Ascending aorta (tissue), 2 donors: ENCODE results near the gene SYPL1. TPM values are rescaled to one million over a fixed set of nuclear protein-coding genes. Genes with fewer than 3 reads are reported as not detected.

ENCODE experiments used
- DNase-seq, 2 donors: peaks; one replicate each; pipeline ENCODE4 v3.0.0-alpha.2; 2019; ENCODE audit warnings: low spot score in 2 of 2
- H3K27ac ChIP-seq, 2 donors: fragments of 200-600 bp; sonication (generic); one replicate each; pipeline ENCODE4 v1.5.1; 2016 to 2017; ENCODE audit warnings: mild to moderate bottlenecking in 1 of 2
- H3K27me3 ChIP-seq: fragments of 200-600 bp; sonication (generic); one replicate; pipeline ENCODE4 v1.5.1; 2017
- H3K36me3 ChIP-seq, 2 donors: fragments of 200-600 bp; sonication (generic); one replicate each; pipeline ENCODE4 v1.5.1; 2016
- H3K4me1 ChIP-seq, 2 donors: fragments of 200-600 bp; sonication (generic); one replicate each; pipeline ENCODE4 v1.5.1; 2016 to 2017; ENCODE audit warnings: mild to moderate bottlenecking in 1 of 2
- H3K4me3 ChIP-seq, 2 donors: fragments of 200-600 bp; sonication (generic); one replicate each; pipeline ENCODE4 v1.5.1; 2016 to 2017; ENCODE audit warnings: mild to moderate bottlenecking in 1 of 2
- H3K9me3 ChIP-seq, 2 donors: fragments of 200-600 bp; sonication (generic); one replicate each; pipeline ENCODE4 v1.5.1; 2016
- intact Hi-C: fragments of 100-400 bp; cut with DNase I; formaldehyde crosslinking; loops from one replicate; pipeline ENCODE4 v1.15.1; 2023
- total RNA-seq: library from RNA; depleted of rRNA; stranded (reverse); fragments of >200 nt; gene quantifications from one replicate; pipeline ENCODE4 v1.1.0, GENCODE V29; 2016
- TF ChIP-seq, protein P1 (sequence below), 3 experiments: fragments of 200-600 bp in 2 of 3; fragments of 450-650 bp in 1 of 3; sonication (generic) in 2 of 3; IDR thresholded peaks; one replicate each; pipeline ENCODE4 v1.5.1; 2016 to 2019; ENCODE audit warnings: antibody characterized with exemption in 3 of 3, mild to moderate bottlenecking in 1 of 3, moderate library complexity in 1 of 3

Gene SYPL1
- total RNA-seq, 1 donor from 2014 or later = 17.5 TPM

DNA sequence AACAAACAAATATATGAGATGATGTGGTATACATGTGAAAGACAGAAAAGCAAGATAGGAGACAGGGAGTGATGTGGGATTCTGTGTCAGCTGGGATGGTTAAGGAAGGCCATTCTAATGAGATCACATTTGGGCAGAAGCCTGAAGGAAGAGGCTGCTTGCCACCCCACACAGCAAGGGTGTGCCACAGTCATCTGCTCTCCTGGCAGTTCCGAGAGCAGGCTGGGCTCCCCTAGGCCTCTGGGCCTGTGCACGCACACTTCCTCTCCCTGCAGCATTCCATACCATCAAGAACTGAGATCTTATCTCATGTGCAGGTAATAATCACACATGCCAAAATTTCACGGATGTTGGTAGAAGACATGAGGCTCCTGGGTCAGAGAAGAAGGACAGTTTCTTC, 43.1 kb downstream of the SYPL1 start:
- Histone ChIP-seq H3K36me3 (no peaks in the 10 kb centered on the region), H3K4me3 (no peak overlapping the region), H3K4me1 (peaks cover 7 to 9% of the 10 kb centered on the region in 2 donors), H3K27me3 (no peaks in the 10 kb centered on the region), H3K9me3 (no peaks in the 10 kb centered on the region), H3K27ac (no peak overlapping the region)
- intact Hi-C loops = loop anchor here (10.0 kb wide), 1 partner anchor 216 kb away; the partner anchor contains the start of gene NAMPT
- TF ChIP-seq, protein P1, sequence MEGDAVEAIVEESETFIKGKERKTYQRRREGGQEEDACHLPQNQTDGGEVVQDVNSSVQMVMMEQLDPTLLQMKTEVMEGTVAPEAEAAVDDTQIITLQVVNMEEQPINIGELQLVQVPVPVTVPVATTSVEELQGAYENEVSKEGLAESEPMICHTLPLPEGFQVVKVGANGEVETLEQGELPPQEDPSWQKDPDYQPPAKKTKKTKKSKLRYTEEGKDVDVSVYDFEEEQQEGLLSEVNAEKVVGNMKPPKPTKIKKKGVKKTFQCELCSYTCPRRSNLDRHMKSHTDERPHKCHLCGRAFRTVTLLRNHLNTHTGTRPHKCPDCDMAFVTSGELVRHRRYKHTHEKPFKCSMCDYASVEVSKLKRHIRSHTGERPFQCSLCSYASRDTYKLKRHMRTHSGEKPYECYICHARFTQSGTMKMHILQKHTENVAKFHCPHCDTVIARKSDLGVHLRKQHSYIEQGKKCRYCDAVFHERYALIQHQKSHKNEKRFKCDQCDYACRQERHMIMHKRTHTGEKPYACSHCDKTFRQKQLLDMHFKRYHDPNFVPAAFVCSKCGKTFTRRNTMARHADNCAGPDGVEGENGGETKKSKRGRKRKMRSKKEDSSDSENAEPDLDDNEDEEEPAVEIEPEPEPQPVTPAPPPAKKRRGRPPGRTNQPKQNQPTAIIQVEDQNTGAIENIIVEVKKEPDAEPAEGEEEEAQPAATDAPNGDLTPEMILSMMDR (IDR thresholded peaks at IDR 0.05) = no peak
- DNase-seq = no peak

DNA sequence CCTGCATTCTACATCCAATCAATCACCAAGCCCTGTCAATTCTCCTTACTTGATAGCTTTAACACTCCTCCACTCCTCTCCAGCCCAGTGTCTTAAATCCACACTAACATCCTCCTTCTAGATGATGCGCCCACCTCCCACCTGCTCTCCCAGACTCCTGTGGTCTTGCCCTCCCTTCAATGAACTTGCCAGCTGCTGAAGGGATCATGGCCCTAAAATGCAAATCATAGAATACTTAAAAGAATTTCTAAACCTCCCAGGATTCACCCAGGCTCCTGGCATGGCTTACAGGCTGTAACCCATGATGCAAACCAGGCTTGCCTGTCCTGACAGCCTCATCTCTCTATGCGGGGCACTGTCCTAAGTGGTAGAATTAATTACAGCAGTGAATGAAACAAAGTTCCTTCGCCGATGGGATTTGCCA, 43.6 kb downstream of the SYPL1 start:
- Histone ChIP-seq H3K9me3 (no peaks in the 10 kb centered on the region), H3K27ac (no peak overlapping the region), H3K36me3 (no peaks in the 10 kb centered on the region), H3K4me1 (peaks cover 7 to 9% of the 10 kb centered on the region in 2 donors), H3K27me3 (no peaks in the 10 kb centered on the region), H3K4me3 (no peak overlapping the region)
- TF ChIP-seq, protein P1 (IDR thresholded peaks at IDR 0.05) = no peak
- DNase-seq = no peak
- intact Hi-C loops = loop anchor here (10.0 kb wide), 1 partner anchor 216 kb away; the partner anchor contains the start of gene NAMPT

DNA sequence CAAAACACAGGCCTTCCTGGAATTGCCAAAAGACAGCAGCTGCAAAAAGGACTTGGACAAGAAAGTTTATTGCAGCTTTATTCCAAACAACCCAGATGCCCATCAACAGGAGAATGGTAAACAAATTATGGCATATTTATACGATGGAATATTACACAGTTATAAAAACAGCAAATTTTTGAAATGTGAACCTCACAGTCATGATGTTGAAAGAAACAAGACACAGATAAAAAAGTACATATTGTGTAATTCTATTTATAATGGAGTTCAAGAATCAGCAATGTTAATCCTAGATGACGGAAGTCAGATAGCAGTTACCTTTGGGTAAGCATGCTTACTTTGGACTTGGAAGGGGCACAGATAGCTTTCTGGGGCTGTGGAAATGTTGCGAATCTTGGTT, 44.4 kb downstream of the SYPL1 start:
- intact Hi-C loops = loop anchor here (10.0 kb wide), 1 partner anchor 217 kb away; the partner anchor contains the start of gene NAMPT

DNA sequence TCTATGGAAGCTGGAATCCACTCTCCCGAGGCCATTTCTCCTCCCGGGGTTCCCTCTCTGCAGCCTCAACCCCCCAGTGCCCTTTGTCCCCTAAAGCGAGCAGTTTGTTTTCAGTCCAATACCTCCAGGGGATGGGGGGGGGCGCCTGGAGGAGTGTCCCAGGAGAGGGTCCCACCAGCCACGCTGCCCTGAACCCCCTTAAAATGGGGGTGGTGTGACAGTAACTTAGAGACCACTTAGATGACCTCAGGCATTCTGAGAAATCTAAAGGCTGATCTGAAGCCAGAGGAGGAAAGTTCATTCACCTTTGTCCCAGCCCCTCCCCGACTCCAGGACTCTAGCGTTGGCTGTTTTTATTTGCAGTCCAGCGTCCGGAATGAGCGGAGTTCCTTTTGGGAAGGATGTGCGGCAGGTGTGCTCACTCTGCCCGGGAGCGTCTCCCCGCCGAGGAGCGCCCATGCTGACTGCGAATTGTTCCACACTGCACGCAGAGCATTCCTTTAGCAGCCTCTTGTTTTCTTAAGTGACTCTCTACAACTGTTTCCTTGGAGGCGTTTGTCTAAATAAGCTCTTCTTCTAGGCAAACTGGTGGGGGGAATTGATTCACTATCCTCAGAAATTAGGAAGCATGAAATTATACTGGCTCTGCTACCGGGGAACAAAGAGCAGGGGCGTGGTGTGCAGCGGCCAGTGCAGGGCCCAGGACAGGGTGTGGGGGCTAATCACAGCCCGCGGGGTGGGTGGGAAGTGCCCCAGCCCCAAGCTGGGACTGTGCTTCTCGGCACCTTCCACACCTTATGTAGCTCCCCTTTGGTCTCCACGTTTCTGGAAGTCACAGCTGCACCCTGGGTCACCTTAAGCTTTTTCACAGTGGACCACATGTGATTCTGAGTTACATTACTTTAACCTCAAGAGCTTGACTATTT, 46.3 kb downstream of the SYPL1 start:
- H3K27ac ChIP-seq = peak overlapping the region; percentile 68 to 75
- H3K4me1 ChIP-seq = peaks cover 7 to 9% of the 10 kb centered on the region in 2 donors
- intact Hi-C loops = loop anchor here (1.0 to 10.0 kb wide), 2 partner anchors 46 to 219 kb away; partner anchors contain the start of genes NAMPT and SYPL1

More for the DNA sequence above, 44.4 kb downstream of the SYPL1 start:
- Histone ChIP-seq H3K4me3 (no peak overlapping the region), H3K36me3 (no peaks in the 10 kb centered on the region), H3K9me3 (no peaks in the 10 kb centered on the region), H3K4me1 (peaks cover 7 to 9% of the 10 kb centered on the region in 2 donors), H3K27ac (no peak overlapping the region), H3K27me3 (no peaks in the 10 kb centered on the region)
- TF ChIP-seq, protein P1 (IDR thresholded peaks at IDR 0.05) = no peak
- DNase-seq = no peak

DNA sequence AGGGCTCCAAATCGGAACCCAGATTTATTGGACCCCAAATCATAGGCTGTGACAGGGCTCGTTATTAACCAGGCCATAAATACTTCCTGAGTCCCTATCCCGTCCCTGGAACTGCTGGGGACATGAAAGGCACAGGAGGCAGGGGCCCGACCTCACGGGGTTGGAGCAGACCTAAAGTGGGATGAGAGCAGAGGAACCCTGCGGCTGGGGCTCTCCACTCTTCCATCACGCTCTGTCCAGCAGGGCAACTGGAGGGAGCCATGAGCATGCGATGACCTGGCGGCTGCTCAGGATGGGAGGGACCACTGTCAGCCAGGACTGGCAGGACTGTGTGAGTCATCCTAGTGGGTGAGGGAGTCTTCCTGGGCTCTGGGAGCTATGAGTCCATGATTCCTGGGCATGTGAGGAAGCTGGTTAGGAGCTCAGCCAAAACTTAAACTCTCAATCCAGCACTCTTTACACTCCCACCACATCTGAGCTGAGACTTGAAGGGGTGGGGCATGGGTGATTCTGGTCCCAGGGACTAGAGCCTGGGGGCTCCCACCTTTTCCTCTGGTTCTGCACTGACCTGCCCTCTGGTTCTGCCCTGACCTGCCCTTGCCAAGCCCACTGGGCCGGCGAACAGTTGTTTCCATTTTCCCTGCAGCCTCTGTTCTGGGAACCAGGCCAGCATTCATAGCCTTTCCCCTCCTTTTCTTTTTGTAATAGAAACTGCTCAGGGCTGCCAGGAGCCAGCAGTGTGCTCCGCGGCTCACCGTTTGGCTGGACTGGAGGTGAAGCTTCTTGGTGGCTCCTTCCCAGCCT, 47.1 kb downstream of the SYPL1 start:
- H3K27me3 ChIP-seq = no peaks in the 10 kb centered on the region
- H3K4me1 ChIP-seq = peaks cover 7 to 9% of the 10 kb centered on the region in 2 donors

More for the DNA sequence above, 46.3 kb downstream of the SYPL1 start:
- peak in 1 of 2 donors; percentile 65 for DNase-seq
- Histone ChIP-seq H3K4me3 (peak overlapping the region; percentile 37 to 50), H3K27me3 (no peaks in the 10 kb centered on the region), H3K9me3 (no peaks in the 10 kb centered on the region), H3K36me3 (no peaks in the 10 kb centered on the region)
- TF ChIP-seq, protein P1 (IDR thresholded peaks at IDR 0.05) = no peak

More for the DNA sequence above, 47.1 kb downstream of the SYPL1 start:
- Histone ChIP-seq H3K4me3 (peak overlapping the region; percentile 37 to 50), H3K36me3 (no peaks in the 10 kb centered on the region), H3K9me3 (no peaks in the 10 kb centered on the region), H3K27ac (peak overlapping the region; percentile 68 to 75)
- DNase-seq = peak; percentile 82 to 93
- intact Hi-C loops = loop anchor here (1.0 to 10.0 kb wide), 3 partner anchors 47 to 220 kb away; partner anchors contain the start of genes ATXN7L1, NAMPT and SYPL1
- TF ChIP-seq, protein P1 (IDR thresholded peaks at IDR 0.05) = no peak
